GM10266 (cell line): ENCODE data around the gene FOXB2.

Experiments
- DNase-seq: peaks from one replicate; pipeline ENCODE4 v3.0.0; 2012; ENCODE audit errors: extremely low spot score
- CTCF ChIP-seq: IDR thresholded peaks from 2 replicates; pipeline ENCODE4 v1.5.1; 2012; ENCODE audit warnings: mild to moderate bottlenecking, low read depth; ENCODE audit not compliant: control insufficient read depth, insufficient read depth; ENCODE audit errors: missing control alignments

FOXB2 gene

GRCh38 chr9:77021291-77021894 is 1.9 kb downstream of the FOXB2 start:
- no peak for TF ChIP-seq CTCF
- DNase-seq = peak; percentile 30

- no peak for TF ChIP-seq CTCF
- DNase-seq = peak; percentile 20
Measured at GRCh38 chr9:77021922-77022782, 2.7 kb downstream of the FOXB2 start.

- no peak for TF ChIP-seq CTCF
- DNase-seq = no peak
Measured at GRCh38 chr9:77022783-77023440, 3.5 kb downstream of the FOXB2 start.

GRCh38 chr9:77023726-77024125 is 4.3 kb downstream of the FOXB2 start:
- no peak for TF ChIP-seq CTCF
- DNase-seq = peak; percentile 22

- DNase-seq = no peak
- no peak for TF ChIP-seq CTCF
Measured at GRCh38 chr9:77024776-77025545, 5.5 kb downstream of the FOXB2 start.

GRCh38 chr9:77028478-77028877 is 9.0 kb downstream of the FOXB2 start:
- no peak for DNase-seq
- no peak for TF ChIP-seq CTCF
